HUES48 (cell line): ENCODE measurements around the gene OMD.

Source experiments
- H3K27ac ChIP-seq: one replicate; pipeline ENCODE4 v1.7.0; 2013; ENCODE audit warnings: low read depth, low read length, inconsistent platforms
- H3K27me3 ChIP-seq: 2 replicates; pipeline ENCODE4 v1.6.1; 2013; ENCODE audit warnings: mild to moderate bottlenecking, low read length; ENCODE audit not compliant: control insufficient read depth, insufficient read depth
- H3K36me3 ChIP-seq: 2 replicates; pipeline ENCODE4 v1.6.1; 2013; ENCODE audit warnings: low read length; ENCODE audit not compliant: control insufficient read depth, insufficient read depth
- H3K4me1 ChIP-seq: 2 replicates; pipeline ENCODE4 v1.6.1; 2013; ENCODE audit warnings: mild to moderate bottlenecking, low read length; ENCODE audit not compliant: control insufficient read depth, insufficient read depth
- H3K4me3 ChIP-seq: 2 replicates; pipeline ENCODE4 v1.5.1; 2013; ENCODE audit warnings: mild to moderate bottlenecking, low read depth, low read length
- H3K9ac ChIP-seq: 2 replicates; pipeline ENCODE4 v1.6.1; 2013; ENCODE audit warnings: mild to moderate bottlenecking, low read depth, low read length, moderate library complexity
- H3K9me3 ChIP-seq: 2 replicates; pipeline ENCODE4 v1.6.1; 2013; ENCODE audit warnings: low read length; ENCODE audit not compliant: control insufficient read depth, insufficient read depth

OMD gene

DNA sequence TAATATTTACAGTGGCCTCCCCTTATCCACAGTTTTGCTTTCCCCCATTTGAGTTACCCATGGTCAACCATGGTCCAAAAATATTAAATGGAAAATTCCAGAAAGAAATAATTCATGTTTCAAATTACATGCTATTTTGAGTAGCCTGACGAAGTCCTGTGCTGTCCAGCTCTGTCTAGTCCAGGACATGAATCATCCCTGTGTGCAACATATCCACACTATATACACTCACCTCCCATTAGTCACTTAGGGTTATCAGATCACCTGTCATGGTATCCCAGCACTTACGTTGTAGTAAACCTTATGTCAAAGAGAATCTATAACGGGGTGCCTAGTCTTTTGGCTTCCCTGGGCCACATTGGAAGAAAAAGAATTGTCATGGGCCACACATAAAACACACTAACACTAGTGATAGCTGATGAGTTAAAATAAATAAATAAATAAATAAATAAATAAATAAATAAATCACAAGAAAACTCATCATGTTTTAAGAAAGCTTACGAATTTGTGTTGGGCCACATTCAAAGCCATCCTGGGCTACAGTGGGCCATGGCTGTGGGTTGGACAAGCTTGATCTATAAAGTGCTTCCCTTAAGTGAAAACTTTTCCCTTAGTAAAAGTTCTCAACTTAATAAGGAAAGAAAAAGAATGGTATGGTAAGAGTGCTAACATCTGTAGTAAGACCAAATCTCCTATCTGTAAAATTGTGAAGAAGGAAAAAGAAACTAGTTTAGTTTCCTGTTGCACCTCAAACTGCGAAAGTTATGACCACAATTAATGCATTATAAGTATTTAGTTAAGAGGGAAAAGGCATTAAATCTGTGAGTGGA is 15.9 kb upstream of the OMD start:
- H3K36me3 ChIP-seq, result no peaks in the 10 kb centered on the region
- no peaks in the 10 kb centered on the region for H3K4me1 ChIP-seq
- H3K9ac ChIP-seq, result no peak overlapping the region
- H3K27me3 ChIP-seq, result no peaks in the 10 kb centered on the region
- no peak overlapping the region for H3K4me3 ChIP-seq
- H3K9me3 ChIP-seq, result no peaks in the 10 kb centered on the region
- no peak overlapping the region for H3K27ac ChIP-seq

DNA sequence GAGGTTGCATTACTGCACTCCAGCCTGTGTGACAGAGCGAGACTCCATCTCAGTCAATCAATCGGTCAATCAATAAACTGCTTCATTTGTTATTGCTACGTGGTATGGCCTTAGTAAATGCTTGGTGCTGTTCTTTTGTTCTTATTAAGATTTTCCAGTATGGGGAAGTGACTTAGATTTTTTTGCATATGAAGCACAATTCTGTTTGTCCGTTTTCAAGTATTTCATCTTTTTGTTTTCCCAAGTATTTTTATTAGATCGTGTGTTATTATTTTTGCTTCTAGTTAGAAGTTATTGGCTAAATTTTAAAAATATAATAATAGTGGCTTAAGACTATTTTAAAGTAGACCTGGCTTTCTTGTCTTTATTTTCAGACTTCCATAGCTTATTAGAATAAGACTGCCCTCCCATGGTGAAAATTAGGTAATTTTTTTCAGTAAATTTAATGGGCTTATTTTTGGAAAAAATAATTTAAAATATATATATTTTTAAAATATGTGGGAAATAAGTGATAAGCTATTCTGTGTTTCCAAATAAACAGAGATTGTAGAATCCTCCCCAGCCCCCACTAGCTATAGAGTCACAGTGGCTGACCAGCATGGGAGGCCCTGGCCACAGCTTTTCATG is 14.7 kb upstream of the OMD start:
- H3K27me3 ChIP-seq, result no peaks in the 10 kb centered on the region
- H3K4me3 ChIP-seq, result no peak overlapping the region
- no peaks in the 10 kb centered on the region for H3K36me3 ChIP-seq
- H3K4me1 ChIP-seq, result no peaks in the 10 kb centered on the region
- H3K27ac ChIP-seq, result no peak overlapping the region
- H3K9ac ChIP-seq, result no peak overlapping the region
- no peaks in the 10 kb centered on the region for H3K9me3 ChIP-seq

GRCh38 chr9:92435263-92435662 is 11.0 kb upstream of the OMD start:
- no peaks in the 10 kb centered on the region for H3K36me3 ChIP-seq
- no peak overlapping the region for H3K4me3 ChIP-seq
- H3K27ac ChIP-seq, result no peak overlapping the region
- no peaks in the 10 kb centered on the region for H3K27me3 ChIP-seq
- H3K9me3 ChIP-seq, result no peaks in the 10 kb centered on the region
- H3K9ac ChIP-seq, result no peak overlapping the region
- no peaks in the 10 kb centered on the region for H3K4me1 ChIP-seq

GRCh38 chr9:92432972-92433548 is 8.8 kb upstream of the OMD start:
- no peak overlapping the region for H3K27ac ChIP-seq
- H3K36me3 ChIP-seq, result no peaks in the 10 kb centered on the region
- H3K27me3 ChIP-seq, result no peaks in the 10 kb centered on the region
- H3K4me3 ChIP-seq, result no peak overlapping the region
- H3K9me3 ChIP-seq, result no peaks in the 10 kb centered on the region
- H3K9ac ChIP-seq, result no peak overlapping the region
- no peaks in the 10 kb centered on the region for H3K4me1 ChIP-seq

GRCh38 chr9:92432350-92432749 is 8.1 kb upstream of the OMD start:
- Histone ChIP-seq H3K4me1 (no peaks in the 10 kb centered on the region), H3K4me3 (no peak overlapping the region), H3K27ac (no peak overlapping the region), H3K9me3 (no peaks in the 10 kb centered on the region), H3K27me3 (no peaks in the 10 kb centered on the region), H3K9ac (no peak overlapping the region), H3K36me3 (no peaks in the 10 kb centered on the region)

- no peaks in the 10 kb centered on the region for H3K4me1 ChIP-seq
- H3K27me3 ChIP-seq, result no peaks in the 10 kb centered on the region
- H3K4me3 ChIP-seq, result no peak overlapping the region
- H3K9me3 ChIP-seq, result no peaks in the 10 kb centered on the region
- no peak overlapping the region for H3K9ac ChIP-seq
- H3K27ac ChIP-seq, result no peak overlapping the region
- H3K36me3 ChIP-seq, result no peaks in the 10 kb centered on the region
These were observed 5.6 kb upstream of the OMD start for GRCh38 chr9:92429836-92430235.

GRCh38 chr9:92426501-92427145 is 2.4 kb upstream of the OMD start:
- no peaks in the 10 kb centered on the region for H3K27me3 ChIP-seq
- H3K9me3 ChIP-seq, result no peaks in the 10 kb centered on the region
- H3K27ac ChIP-seq, result no peak overlapping the region
- H3K4me1 ChIP-seq, result no peaks in the 10 kb centered on the region
- no peaks in the 10 kb centered on the region for H3K36me3 ChIP-seq
- H3K4me3 ChIP-seq, result no peak overlapping the region
- no peak overlapping the region for H3K9ac ChIP-seq

DNA sequence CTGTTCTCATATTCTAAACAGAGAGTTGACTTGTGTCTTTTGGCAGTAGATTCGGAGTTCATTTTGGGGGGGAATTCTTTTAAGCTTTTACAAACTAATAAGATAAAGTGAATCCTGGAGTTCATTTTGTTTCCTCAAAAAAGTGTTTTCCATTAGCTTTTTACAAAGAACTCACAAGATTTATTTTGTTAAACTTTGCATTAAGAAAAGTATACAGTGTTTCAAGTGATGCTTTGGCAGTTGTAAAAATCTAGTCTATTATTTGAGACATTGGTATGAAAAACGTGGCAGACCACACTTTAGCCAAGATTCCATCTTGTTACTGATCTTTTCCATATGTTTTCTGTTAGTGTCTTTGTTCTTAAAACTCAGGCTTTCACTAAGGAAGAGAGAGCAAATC is 1.2 kb upstream of the OMD start:
- Histone ChIP-seq H3K9ac (no peak overlapping the region), H3K27ac (no peak overlapping the region)

DNA sequence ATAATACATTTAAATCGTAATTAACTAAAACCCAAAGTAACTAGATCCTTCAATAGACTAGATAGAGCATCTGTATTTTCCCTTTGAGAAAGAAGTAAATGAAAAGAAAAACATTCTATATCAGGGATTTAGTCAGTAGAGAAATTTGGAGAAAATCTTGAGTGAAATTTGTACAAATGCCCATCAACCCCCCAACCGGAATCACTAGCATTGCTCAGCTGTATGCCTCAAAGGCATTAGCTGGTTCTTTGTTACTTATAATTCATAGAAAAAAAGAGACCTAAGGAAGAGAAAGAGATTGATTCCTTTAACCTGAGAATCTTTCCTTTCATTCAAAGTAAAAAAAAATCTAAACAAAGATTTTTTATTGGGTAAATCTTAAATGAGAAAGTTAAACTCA is 659 bp downstream of the OMD start:
- Histone ChIP-seq H3K27ac (no peak overlapping the region), H3K4me1 (no peaks in the 10 kb centered on the region), H3K9me3 (no peaks in the 10 kb centered on the region), H3K9ac (no peak overlapping the region), H3K36me3 (no peaks in the 10 kb centered on the region), H3K27me3 (no peaks in the 10 kb centered on the region), H3K4me3 (no peak overlapping the region)

More for the DNA sequence above, 1.2 kb upstream of the OMD start:
- Histone ChIP-seq H3K4me1 (no peaks in the 10 kb centered on the region), H3K4me3 (no peak overlapping the region), H3K9me3 (no peaks in the 10 kb centered on the region), H3K36me3 (no peaks in the 10 kb centered on the region), H3K27me3 (no peaks in the 10 kb centered on the region)

GRCh38 chr9:92422611-92423338 is 1.5 kb downstream of the OMD start:
- no peak overlapping the region for H3K9ac ChIP-seq
- no peaks in the 10 kb centered on the region for H3K9me3 ChIP-seq
- no peak overlapping the region for H3K27ac ChIP-seq
- H3K4me1 ChIP-seq, result no peaks in the 10 kb centered on the region
- no peaks in the 10 kb centered on the region for H3K27me3 ChIP-seq
- H3K4me3 ChIP-seq, result no peak overlapping the region
- no peaks in the 10 kb centered on the region for H3K36me3 ChIP-seq
